Astrocyte (in vitro differentiated cells and primary cell): ENCODE measurements around the gene CH25H. TPM values are rescaled to one million over a fixed set of nuclear protein-coding genes. Genes with fewer than 3 reads are reported as not detected.
"Not testable (repeated sequence)": the region's sequence is repeated elsewhere in the genome, so short reads cannot be mapped to it uniquely, and the experiment has no call there.

Source experiments
- DNase-seq: peaks from one replicate; pipeline ENCODE4 v3.0.0-alpha.2; 2010; ENCODE audit warnings: low read depth
- FAIRE-seq: peaks from 2 replicates; lab custom pipeline; 2011; peaks lifted over from hg19 to GRCh38; lab: Jason Lieb, UNC
- H2AFZ ChIP-seq: 2 replicates; pipeline ENCODE4 v1.6.0; 2012; ENCODE audit warnings: low read depth, low read length, inconsistent platforms
- H3K27ac ChIP-seq: 2 replicates; pipeline ENCODE4 v1.5.1; 2011; ENCODE audit warnings: low read depth, low read length, inconsistent platforms
- H3K27me3 ChIP-seq: 2 replicates; pipeline ENCODE4 v1.6.0; 2011; ENCODE audit warnings: low read length, inconsistent platforms; ENCODE audit not compliant: insufficient read depth
- H3K36me3 ChIP-seq: 2 replicates; pipeline ENCODE4 v1.5.1; 2011; ENCODE audit warnings: low read length, inconsistent platforms; ENCODE audit not compliant: insufficient read depth
- H3K4me1 ChIP-seq: 2 replicates; pipeline ENCODE4 v1.5.1; 2011; ENCODE audit warnings: low read length, inconsistent platforms; ENCODE audit not compliant: insufficient read depth
- H3K4me2 ChIP-seq: 2 replicates; pipeline ENCODE4 v1.6.0; 2012; ENCODE audit warnings: low read length, inconsistent platforms
- H3K4me3 ChIP-seq: 2 replicates; pipeline ENCODE4 v1.5.1; 2011; ENCODE audit warnings: low read depth, mild to moderate bottlenecking, low read length, inconsistent platforms; ENCODE audit not compliant: insufficient read depth
- H3K79me2 ChIP-seq: 2 replicates; pipeline ENCODE4 v1.6.0; 2012; ENCODE audit warnings: mild to moderate bottlenecking, low read length, inconsistent platforms; ENCODE audit not compliant: insufficient read depth
- H3K9ac ChIP-seq: 2 replicates; pipeline ENCODE4 v1.6.0; 2012; ENCODE audit warnings: mild to moderate bottlenecking, low read length, inconsistent platforms
- H3K9me3 ChIP-seq: 2 replicates; pipeline ENCODE4 v1.5.1; 2012; ENCODE audit warnings: low read depth, mild to moderate bottlenecking, low read length, inconsistent platforms; ENCODE audit not compliant: insufficient read depth
- H4K20me1 ChIP-seq: 2 replicates; pipeline ENCODE4 v1.6.0; 2012; ENCODE audit warnings: low read length, inconsistent platforms; ENCODE audit not compliant: insufficient read depth
- H3K27ac Mint-ChIP-seq: one replicate; pipeline ENCODE4 v1.8.0; 2021; ENCODE audit warnings: mild to moderate bottlenecking, mixed read lengths; ENCODE audit not compliant: unreplicated experiment
- H3K27me3 Mint-ChIP-seq: one replicate; pipeline ENCODE4 v1.8.0; 2021; ENCODE audit warnings: low read depth, mixed read lengths; ENCODE audit not compliant: unreplicated experiment
- H3K36me3 Mint-ChIP-seq: one replicate; pipeline ENCODE4 v1.8.0; 2021; ENCODE audit warnings: low read depth, mixed read lengths; ENCODE audit not compliant: unreplicated experiment
- H3K4me1 Mint-ChIP-seq: one replicate; pipeline ENCODE4 v1.8.0; 2021; ENCODE audit warnings: low read depth, mixed read lengths; ENCODE audit not compliant: unreplicated experiment
- H3K4me3 Mint-ChIP-seq: one replicate; pipeline ENCODE4 v1.8.0; 2021; ENCODE audit warnings: mild to moderate bottlenecking, moderate library complexity, mixed read lengths; ENCODE audit not compliant: unreplicated experiment
- H3K9me3 Mint-ChIP-seq: one replicate; pipeline ENCODE4 v1.8.0; 2021; ENCODE audit warnings: mild to moderate bottlenecking, mixed read lengths; ENCODE audit not compliant: unreplicated experiment
- CTCF ChIP-seq: IDR thresholded peaks from 2 replicates; pipeline ENCODE4 v1.5.1; 2011; ENCODE audit warnings: low read depth, mild to moderate bottlenecking, inconsistent platforms, low read length, moderate library complexity; ENCODE audit not compliant: insufficient read depth
- EZH2 ChIP-seq: IDR thresholded peaks from 2 replicates; pipeline ENCODE4 v1.6.1; 2012; ENCODE audit warnings: mild to moderate bottlenecking, low read length, inconsistent platforms; ENCODE audit not compliant: insufficient read depth
- total RNA-seq: library from RNA; stranded (reverse); gene quantifications from 2 replicates; pipeline ENCODE4 v1.2.1, GENCODE V29; 2021

The CH25H gene
- total RNA-seq, 1 donor from 2014 or later, result 0.34 TPM

GRCh38 chr10:89248990-89249389 is 41.9 kb upstream of the CH25H start:
- H3K27ac ChIP-seq, result no peak overlapping the region
- Mint-ChIP-seq H3K4me3 (no peak overlapping the region), H3K4me1 (peaks cover 4% of the 10 kb centered on the region), H3K9me3 (no peaks in the 10 kb centered on the region), H3K27me3 (no peaks in the 10 kb centered on the region), H3K27ac (no peak overlapping the region), H3K36me3 (no peaks in the 10 kb centered on the region)
- no peak for DNase-seq
- no peaks in the 10 kb centered on the region for H3K9me3 ChIP-seq
- no peak overlapping the region for H3K4me3 ChIP-seq
- no peak overlapping the region for H3K9ac ChIP-seq
- H2AFZ ChIP-seq, result no peak overlapping the region
- no peaks in the 10 kb centered on the region for H3K36me3 ChIP-seq
- peaks cover 5% of the 10 kb centered on the region for H3K4me1 ChIP-seq
- H3K4me2 ChIP-seq, result no peak overlapping the region
- H3K79me2 ChIP-seq, result no peaks in the 10 kb centered on the region
- H3K27me3 ChIP-seq, result no peaks in the 10 kb centered on the region
- no peak for FAIRE-seq
- no peaks in the 10 kb centered on the region for H4K20me1 ChIP-seq
- TF ChIP-seq CTCF (no peak), EZH2 (no peak)

GRCh38 chr10:89247623-89248022 is 40.5 kb upstream of the CH25H start:
- not testable (repeated sequence) for H2AFZ ChIP-seq, FAIRE-seq, H3K27me3 Mint-ChIP-seq, H3K9ac ChIP-seq, H3K4me1 Mint-ChIP-seq, H3K4me3 Mint-ChIP-seq, H3K27ac Mint-ChIP-seq, H3K36me3 Mint-ChIP-seq, H3K4me3 ChIP-seq, H3K9me3 Mint-ChIP-seq, H4K20me1 ChIP-seq, H3K4me2 ChIP-seq, H3K4me1 ChIP-seq, H3K36me3 ChIP-seq, DNase-seq, H3K79me2 ChIP-seq, H3K27me3 ChIP-seq, H3K9me3 ChIP-seq, H3K27ac ChIP-seq

GRCh38 chr10:89245802-89246201 is 38.7 kb upstream of the CH25H start:
- H3K4me1 Mint-ChIP-seq, result peaks cover 14% of the 10 kb centered on the region
- no peak overlapping the region for H3K27ac Mint-ChIP-seq
- no peaks in the 10 kb centered on the region for H3K36me3 Mint-ChIP-seq
- peaks cover 2% of the 10 kb centered on the region for H3K4me1 ChIP-seq
- no peaks in the 10 kb centered on the region for H3K27me3 Mint-ChIP-seq
- no peak overlapping the region for H3K9ac ChIP-seq
- H3K9me3 Mint-ChIP-seq, result no peaks in the 10 kb centered on the region
- no peak for TF ChIP-seq EZH2
- no peak for TF ChIP-seq CTCF
- H3K4me3 Mint-ChIP-seq, result no peak overlapping the region
- H2AFZ ChIP-seq, result no peak overlapping the region
- H3K27me3 ChIP-seq, result no peaks in the 10 kb centered on the region
- no peak for FAIRE-seq
- no peak overlapping the region for H3K4me3 ChIP-seq
- no peak for DNase-seq
- no peaks in the 10 kb centered on the region for H4K20me1 ChIP-seq
- H3K79me2 ChIP-seq, result no peaks in the 10 kb centered on the region
- H3K9me3 ChIP-seq, result no peaks in the 10 kb centered on the region
- no peak overlapping the region for H3K4me2 ChIP-seq
- H3K27ac ChIP-seq, result no peak overlapping the region
- H3K36me3 ChIP-seq, result peaks cover 3% of the 10 kb centered on the region
